NCI-H2107 treated with DMSO at 0.1 percent for 48 hours (cell line): ENCODE data around the gene TSPAN11.
"Not testable (repeated sequence)": the region's sequence is repeated elsewhere in the genome, so short reads cannot be mapped to it uniquely, and the experiment has no call there.

Source experiments
- DNase-seq: peaks from one replicate; lab custom pipeline; 2025; ENCODE audit not compliant: unreplicated experiment; lab: John Stamatoyannopoulos, UW

TSPAN11 gene

GRCh38 chr12:31000751-31001150 lies 74.2 kb downstream of the TSPAN11 start:
- peak; percentile 15 for DNase-seq

- DNase-seq, result no peak
Measured at GRCh38 chr12:31001581-31002360, 75.2 kb downstream of the TSPAN11 start.

GRCh38 chr12:31002361-31002725 lies 75.8 kb downstream of the TSPAN11 start:
- no peak for DNase-seq

- no peak for DNase-seq
Measured at GRCh38 chr12:31002999-31003398, 76.5 kb downstream of the TSPAN11 start.

GRCh38 chr12:31003861-31004640 lies 77.5 kb downstream of the TSPAN11 start:
- DNase-seq, result no peak

GRCh38 chr12:31004666-31005065 lies 78.1 kb downstream of the TSPAN11 start:
- no peak for DNase-seq

GRCh38 chr12:31005256-31005943 lies 78.9 kb downstream of the TSPAN11 start:
- DNase-seq, result no peak

- DNase-seq, result no peak
Measured at GRCh38 chr12:31005944-31006361, 79.4 kb downstream of the TSPAN11 start.

GRCh38 chr12:31006416-31007152 lies 80.0 kb downstream of the TSPAN11 start:
- DNase-seq, result no peak

- no peak for DNase-seq
Measured at GRCh38 chr12:31007153-31007495, 80.6 kb downstream of the TSPAN11 start.

- DNase-seq, result no peak
Measured at GRCh38 chr12:31007636-31008175, 81.2 kb downstream of the TSPAN11 start.

GRCh38 chr12:31008241-31008761 lies 81.8 kb downstream of the TSPAN11 start:
- no peak for DNase-seq

- no peak for DNase-seq
Measured at GRCh38 chr12:31008961-31009840, 82.7 kb downstream of the TSPAN11 start.

- no peak for DNase-seq
Measured at GRCh38 chr12:31009976-31010375, 83.4 kb downstream of the TSPAN11 start.

- DNase-seq, result no peak
Measured at GRCh38 chr12:31011336-31011735, 84.8 kb downstream of the TSPAN11 start.

- DNase-seq, result no peak
Measured at GRCh38 chr12:31011746-31012566, 85.4 kb downstream of the TSPAN11 start.

GRCh38 chr12:31012567-31012891 lies 86.0 kb downstream of the TSPAN11 start:
- not testable (repeated sequence) for DNase-seq

- no peak for DNase-seq
Measured at GRCh38 chr12:31015215-31015614, 88.7 kb downstream of the TSPAN11 start.

- no peak for DNase-seq
Measured at GRCh38 chr12:31016057-31016456, 89.5 kb downstream of the TSPAN11 start.
